T-helper 2 cell treated with Interferon-gamma antibody and Interleukin-4, amounts not matched to agents 100 ng/mL and 5 ng/mL, for 36 hours (primary cell): ENCODE results near the gene FRS2. TPM values are rescaled to one million over a fixed set of nuclear protein-coding genes. Genes with fewer than 3 reads are reported as not detected.

Experiments
- intact Hi-C: fragments of 100-400 bp; cut with micrococcal nuclease; formaldehyde crosslinking; loops from one replicate; pipeline ENCODE4 v1.15.1; 2023
- total RNA-seq: library from RNA; stranded (reverse); gene quantifications from 2 replicates; pipeline ENCODE4 v1.2.3, GENCODE V29; 2022

The FRS2 gene
- total RNA-seq, 1 donor from 2014 or later: 12.2 TPM

DNA sequence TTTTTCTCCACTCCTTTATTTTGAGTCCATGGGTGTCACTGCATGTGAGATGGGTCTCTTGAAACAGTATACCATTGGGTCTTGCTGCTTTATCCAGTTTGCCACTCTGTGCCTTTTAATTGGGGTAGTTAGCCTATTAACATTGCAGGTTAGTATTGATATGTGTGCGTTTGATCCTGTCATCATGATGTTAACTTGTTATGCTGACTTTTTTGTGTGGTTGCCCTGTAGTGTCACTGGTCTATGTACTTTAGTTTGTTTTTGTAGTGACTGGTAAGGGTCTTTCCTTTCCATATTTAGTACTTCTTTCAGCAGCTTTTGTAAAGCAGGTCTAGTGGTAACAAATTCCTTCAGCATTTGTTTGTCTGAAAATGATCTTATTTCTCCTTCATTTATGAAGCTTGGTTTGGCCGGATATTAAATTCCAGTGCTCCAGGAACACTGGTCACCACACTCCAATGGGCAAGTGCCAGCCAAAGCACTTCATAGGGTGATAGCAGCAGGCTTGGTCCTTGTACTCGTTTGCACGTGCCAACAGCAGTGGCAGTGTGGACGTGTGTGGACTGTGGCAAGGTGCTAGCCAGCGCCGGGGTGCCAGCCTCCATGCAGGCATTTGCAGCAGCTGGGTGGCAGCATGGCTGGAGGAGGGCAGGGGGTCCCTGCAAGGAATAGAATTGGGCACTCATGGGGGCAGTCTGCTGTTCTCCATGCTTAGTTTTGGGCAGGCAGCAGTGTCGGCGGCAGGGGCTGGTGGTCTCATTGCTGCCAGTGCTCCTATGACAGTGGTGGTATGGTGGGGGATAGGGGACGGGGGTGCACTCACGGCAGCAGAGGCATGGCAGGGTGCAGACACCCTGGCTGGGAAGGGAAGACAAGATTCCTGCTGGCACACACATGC is 53.5 kb downstream of the FRS2 start:
- intact Hi-C loops: no loop called here

DNA sequence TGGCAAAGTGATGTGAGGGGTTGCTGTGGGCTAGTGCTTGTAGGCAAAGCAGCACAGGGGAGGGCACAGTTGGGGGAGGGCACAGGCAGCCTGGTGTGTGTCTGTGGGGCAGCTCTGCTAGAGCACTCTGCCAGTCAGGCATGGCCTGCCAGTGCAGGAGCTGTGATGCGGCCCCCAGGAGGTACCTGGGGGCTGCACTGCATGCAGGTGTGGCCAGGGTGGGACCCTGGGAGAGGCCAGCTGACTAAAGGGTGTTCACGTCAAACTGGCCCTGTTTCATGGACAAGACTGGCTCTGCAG is 54.1 kb downstream of the FRS2 start:
- intact Hi-C loops: no loop called here

DNA sequence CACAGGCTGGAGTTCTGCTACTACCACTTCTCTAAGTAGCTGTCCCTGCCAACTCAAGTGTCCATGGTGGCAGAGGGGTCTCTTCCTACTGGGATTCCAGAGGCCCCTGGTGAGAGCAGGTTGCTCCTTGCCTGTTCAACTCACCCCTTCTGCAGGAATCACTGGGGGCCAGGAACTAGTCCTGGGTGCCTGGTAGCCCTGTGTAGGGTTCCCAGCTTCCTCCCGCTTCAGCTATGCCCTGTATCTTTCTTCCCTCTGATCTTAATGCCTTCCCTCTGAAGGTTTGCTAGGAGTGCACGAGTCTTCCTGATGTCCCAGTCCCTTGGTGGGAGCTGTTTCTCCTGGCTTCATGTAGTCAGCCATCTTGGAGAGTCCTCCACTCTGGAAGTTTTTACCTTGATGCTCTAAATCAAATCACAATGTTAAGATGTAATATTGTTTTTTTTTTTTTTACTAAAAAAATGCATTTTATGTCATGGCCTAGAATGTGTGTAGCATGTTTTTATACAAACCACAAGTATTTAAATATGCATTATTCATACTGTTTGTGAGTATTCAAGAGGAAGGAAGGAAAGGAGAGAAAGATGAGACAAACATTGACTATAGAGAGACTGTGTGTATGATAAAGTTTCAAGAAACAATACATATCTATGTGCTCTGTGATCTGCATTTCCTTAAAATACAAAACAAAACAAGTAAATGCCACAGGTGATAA is 54.7 kb downstream of the FRS2 start:
- intact Hi-C loops: no loop called here

DNA sequence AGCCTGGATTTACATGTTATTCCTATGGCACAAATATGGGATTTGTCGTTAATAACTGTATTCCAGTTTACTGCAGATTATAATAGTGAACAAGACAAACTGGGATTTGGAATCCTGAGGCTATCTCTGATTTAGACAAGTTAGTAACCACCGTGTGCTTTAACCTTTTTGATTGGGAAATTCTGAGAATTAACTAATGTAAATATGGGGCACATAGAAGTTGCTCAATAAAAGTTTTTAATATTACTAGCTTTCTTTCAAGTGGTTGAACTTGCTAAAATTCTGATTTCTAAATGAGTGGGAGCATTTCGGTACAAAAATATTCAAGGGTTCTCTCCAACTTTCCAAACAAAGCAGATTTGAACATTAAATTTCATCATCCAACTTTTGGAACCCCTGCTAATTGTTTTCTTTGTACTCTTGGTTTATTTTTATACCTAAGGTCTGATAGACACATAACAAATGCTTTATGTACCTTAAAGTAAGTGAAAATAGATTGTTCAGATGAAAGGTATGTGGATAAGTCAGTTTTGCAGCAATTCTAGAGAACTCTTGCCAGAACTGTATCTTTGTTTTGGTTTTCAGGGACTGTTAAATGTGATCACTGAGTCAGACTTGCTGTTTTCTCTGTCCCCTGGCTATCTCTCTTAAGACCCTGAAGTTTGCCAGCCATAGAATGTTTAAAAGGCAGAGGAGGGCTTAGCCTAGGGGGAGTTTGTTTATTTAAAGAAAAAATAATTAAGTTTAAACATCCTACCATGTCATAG is 57.5 kb downstream of the FRS2 start:
- intact Hi-C loops: no loop called here

DNA sequence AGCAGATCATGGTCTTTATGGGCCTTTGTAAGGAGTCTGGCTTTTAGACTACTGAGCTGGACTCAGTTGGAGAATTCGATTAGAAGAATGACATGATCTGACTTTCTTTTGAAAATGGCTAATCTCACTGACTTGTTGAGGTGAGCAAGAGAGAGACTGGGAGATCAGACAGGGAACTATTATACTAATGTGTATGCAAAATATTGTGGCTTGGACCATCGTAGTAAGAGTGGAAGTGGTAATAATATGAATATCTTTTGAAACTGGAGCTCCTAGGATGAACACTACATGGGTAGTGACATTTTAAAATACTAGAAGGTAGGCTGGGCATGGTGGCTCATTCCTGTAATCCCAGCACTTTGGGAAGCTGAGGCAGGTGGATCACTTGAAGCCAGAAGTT is 58.8 kb downstream of the FRS2 start:
- intact Hi-C loops: no loop called here

GRCh38 chr12:69533844-69534243 is 63.7 kb downstream of the FRS2 start:
- intact Hi-C loops: loop anchor here (2.0 kb wide), 1 partner anchor 51 kb away; the partner anchor contains the start of gene CCT2

DNA sequence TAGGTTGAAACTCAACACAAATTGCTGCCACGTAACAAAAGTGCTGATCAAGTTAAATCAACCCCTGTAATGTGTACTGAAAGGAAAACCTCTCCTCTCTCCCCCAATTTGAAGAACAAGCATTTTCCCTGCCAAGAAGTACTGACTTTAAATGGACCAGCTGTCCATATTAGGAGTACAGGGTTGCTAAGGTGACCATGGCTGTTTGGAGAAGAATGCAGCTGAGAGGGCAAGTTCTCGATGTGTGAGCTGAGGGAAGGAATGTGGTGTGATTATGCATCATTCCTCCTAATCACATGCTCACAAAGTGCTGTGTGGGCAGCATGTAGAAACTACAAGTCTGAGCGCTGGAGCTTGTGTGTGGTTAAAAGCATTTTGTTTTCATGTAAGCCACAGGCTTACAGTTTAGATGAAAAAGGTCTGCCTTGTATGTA is 64.2 kb downstream of the FRS2 start:
- intact Hi-C loops: loop anchor here (2.0 kb wide), 1 partner anchor 50 kb away; the partner anchor contains the start of gene CCT2

DNA sequence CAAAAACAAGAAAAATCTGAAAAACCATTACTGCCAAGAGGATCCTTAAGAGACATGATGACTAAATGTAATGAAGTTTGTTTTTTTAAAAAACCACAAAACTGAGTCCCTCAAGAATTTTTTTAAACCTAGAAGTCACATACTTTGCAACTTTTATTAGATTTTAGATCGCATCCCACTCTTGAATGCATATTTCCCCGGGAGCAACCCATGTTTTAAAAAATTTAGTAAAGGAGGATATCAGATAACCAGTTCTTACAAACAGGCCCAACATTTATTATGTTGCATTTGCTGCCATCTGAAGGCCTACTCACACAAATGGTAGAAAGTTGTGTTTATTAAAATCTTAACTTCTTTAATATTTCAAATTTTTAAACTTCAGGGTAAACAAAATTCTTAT is 70.8 kb downstream of the FRS2 start:
- intact Hi-C loops: no loop called here

- intact Hi-C loops: no loop called here
These were observed 73.9 kb downstream of the FRS2 start for GRCh38 chr12:69544087-69544486.

- intact Hi-C loops: no loop called here
These were observed 74.9 kb downstream of the FRS2 start for GRCh38 chr12:69545081-69545480.

DNA sequence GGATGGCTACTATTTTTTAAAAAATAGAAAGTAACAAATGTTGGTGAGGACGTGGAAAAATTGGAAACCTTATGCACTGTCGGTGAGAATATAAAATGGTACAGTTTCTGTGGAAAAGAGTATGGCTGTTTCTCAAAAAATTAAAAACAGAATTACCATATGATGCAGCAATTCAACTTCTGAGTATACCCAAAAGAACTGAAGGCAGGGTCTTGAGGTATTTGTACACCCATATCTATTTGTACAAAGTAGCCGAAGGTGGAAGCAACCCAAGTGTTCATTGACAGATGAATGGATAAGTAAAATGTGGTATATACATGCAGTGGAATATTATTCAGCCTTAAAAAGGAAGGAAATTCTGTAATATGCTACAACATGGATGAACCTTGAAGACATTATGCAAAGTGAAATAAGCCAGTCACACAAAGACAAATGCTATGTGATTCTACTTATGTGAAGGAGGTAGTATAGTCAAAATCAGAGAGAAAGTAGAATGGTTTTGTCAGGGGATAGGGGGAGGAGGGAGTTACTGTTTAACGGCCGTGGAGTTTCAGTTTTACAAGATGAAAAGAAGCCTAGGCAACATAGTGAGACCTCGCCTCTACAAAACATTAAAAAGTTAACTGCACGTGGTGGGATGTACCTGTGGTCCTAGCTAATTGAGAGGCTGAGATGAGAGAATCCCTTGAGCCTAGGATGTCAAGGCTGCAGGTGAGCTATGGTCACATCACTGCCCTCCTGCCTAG is 76.7 kb downstream of the FRS2 start:
- intact Hi-C loops: no loop called here

DNA sequence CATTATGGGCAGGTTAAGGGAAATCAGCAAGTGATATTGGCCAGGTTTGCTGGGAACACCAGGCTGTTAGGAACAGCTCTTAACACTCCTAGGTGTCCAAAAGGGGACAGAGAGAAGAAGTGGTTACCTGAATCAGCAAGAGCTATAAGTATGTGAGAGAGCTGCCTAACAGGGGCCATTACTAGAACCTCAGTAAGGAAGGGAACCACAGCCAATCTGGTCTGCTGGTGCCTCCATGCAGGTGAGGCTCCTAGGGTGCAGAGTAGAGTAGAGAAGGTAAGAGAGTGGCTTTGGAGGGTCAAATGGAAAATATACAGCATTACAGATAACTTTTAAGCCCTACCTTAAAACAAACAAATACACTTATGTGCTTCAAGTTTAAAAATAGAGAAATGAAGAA is 78.5 kb downstream of the FRS2 start:
- intact Hi-C loops: no loop called here

DNA sequence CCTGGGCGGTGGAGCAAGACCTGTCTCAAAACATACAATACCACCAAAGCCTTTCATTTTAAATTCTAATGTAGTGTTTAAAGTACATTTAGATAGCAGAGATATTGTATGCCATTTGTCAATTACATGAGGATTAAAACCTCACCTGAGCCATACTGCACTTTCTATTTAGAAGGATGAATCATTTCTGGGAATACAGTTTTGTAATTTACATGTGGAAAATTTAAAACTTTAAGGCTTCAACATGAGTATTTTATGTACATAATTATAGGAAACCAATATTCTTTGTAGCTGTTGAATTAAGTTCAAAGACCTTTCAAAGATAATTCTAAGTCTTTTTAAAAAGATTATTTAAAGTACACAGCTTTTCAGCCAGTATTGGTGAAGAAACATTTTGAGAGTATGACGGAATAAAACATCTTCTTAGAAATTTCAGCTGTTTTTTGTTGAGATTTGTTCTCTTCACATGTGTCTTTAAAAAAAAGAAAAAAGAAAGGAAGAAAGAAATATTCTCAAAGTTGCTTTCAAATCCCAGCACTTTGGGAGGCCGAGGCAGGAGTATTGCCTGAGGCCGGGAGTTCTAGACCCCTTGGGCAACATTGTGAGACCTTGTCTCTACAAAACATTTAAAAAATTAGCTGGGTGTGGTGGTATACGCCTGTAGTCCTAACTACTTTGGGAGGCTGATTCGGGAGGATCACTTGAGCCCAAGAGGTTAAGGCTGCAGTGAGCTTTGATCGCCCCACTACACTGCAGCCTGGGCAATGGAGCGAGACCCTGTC is 80.6 kb downstream of the FRS2 start:
- intact Hi-C loops: no loop called here

GRCh38 chr12:69553628-69554248 is 83.5 kb downstream of the FRS2 start:
- intact Hi-C loops: no loop called here

DNA sequence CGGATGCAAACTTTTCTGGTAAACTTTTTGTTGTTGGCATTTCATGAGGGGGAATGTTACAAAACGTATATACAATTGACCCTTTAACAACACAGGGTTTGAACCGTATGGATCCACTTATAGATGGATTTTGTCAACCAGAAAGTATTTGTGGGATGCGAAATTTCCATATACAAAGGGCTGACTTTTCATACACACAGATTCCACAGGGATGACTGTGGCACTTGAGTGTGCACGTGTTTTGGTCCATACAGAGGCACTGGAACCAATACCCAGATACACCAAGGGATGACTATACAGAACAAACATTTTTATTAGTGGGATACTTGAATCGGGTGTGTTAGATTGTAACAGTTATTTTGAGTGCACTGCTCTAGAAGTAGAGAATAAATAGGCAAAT is 85.3 kb downstream of the FRS2 start:
- intact Hi-C loops: no loop called here

GRCh38 chr12:69556383-69556782 is 86.2 kb downstream of the FRS2 start:
- intact Hi-C loops: no loop called here

DNA sequence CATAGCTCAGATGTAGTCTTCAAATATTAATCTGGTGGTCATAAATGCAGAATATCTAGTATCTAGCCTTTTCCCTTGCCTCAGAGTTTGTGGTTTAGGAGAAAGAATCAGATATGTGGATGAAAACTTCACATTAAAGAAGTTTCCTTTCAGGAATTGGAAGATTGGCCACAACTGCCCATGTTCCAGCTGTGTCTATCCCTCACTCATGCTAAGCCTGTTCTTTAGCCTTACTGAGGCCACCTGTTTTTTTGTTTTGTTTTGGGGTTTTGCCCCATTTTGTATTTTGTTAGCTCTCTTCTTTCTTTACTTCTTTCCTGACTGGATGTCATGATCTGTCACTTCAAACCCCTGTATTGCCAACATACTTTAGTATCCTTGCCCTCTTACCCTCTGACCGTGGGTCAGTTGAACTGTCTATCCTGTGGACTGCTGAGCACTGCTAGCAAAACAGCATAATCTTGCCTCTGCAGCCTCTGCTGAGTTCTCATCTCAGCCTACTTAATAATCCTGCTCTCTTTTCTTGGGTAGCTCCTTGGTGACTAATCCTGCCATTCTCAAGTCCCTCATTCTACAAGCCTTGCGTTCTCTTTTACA is 93.1 kb downstream of the FRS2 start:
- intact Hi-C loops: no loop called here

GRCh38 chr12:69566603-69567002 is 96.4 kb downstream of the FRS2 start:
- intact Hi-C loops: no loop called here

GRCh38 chr12:69569236-69569635 is 99.0 kb downstream of the FRS2 start:
- intact Hi-C loops: no loop called here
